NCI-H2227 (cell line): ENCODE results near the gene SYCN.

Source experiments
- DNase-seq: peaks from one replicate; lab custom pipeline; 2025; ENCODE audit not compliant: unreplicated experiment; lab: John Stamatoyannopoulos, UW

SYCN gene

DNA sequence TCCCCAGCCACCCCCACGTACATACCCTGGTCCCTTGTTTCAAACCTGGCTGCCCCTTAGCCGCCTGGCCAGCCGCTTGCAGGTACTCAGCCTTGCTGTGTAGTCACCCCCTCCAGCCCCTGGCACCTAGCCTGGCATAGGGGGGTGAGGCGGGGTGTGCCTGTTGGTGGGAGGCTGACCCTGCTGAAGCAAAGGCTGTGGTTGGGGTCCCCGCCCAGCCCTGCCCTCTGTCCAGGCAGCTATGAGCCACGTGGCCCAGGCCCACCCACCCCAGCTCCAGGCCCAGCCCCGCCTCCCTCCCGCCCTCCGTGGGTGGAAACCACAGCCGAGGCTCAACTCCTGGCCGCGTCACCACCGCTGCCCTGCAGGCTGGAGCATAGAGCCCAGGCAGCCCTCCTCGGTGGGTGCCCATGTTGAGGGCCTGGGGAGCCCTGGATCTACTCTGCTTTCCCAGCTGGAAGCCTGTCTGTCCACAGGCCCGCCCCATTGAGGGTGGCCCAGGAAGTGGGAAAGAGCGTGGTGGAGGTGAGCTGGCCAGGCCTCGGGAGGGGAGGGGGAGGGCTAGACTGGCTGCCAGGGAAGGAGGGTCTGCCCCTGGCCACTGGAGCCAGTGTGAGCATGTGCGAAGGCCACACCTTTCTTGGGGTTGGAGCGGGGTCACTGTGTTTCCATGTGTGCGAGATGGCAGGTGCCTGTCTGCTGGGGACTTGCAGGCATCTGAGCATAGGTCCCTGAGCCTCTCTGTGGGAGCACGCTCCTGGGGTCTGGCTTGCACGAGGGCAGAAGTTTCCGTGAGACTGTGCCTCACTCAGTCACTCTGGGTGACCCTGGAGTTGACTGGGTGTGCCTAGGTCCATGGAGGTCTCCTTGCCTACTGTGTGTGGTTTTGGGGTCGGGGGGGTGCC lies 47.5 kb downstream of the SYCN start:
- DNase-seq = peak; percentile 57

DNA sequence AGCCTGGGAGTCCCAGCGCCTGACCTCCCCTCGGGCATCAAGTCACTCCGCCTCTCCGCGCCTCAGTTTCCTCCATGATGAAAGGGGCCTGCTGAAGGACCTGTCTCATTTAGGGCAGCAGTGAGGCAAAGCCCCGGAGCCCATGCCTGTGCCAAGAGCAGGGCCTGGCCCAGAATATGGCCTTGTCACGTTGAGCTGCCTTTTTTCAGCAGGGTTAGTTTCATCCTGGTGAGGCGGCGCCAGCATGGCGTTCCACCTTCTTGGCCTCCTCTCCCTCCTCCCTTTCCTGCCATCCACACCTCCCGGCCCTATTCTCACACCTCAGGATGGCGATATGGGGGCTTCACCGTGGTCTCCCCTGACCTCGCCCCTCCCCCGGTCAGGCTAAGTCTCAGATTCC lies 48.3 kb downstream of the SYCN start:
- DNase-seq = no peak

DNA sequence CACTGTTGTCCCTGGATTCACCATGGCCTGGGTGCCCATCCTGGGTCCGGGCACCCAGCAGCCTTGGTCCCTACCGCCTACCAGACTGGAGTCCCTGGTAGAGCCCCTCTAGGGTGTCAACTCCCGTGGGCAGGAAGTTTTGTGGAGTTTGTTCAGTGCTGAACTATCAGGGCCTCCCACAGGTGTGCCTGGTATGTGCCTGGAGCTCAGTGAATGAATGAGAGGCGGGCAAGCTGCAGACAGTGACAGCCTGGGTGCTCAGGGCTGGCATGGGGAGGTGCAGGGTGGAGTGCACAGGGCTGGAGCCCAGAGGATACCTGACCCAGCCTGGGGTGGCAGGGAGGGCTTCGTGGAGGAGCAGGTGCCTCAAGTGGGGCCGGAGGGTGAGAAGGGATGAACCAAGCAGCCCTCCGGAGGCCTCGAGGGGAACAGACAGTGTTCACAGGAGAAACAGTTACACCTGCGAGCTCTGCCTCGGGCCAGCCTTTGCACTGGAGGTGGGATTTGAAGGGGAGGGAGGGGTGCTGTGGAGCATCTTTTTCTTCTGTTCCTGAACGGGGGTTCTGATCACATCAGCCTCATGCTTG lies 48.9 kb downstream of the SYCN start:
- DNase-seq = no peak

DNA sequence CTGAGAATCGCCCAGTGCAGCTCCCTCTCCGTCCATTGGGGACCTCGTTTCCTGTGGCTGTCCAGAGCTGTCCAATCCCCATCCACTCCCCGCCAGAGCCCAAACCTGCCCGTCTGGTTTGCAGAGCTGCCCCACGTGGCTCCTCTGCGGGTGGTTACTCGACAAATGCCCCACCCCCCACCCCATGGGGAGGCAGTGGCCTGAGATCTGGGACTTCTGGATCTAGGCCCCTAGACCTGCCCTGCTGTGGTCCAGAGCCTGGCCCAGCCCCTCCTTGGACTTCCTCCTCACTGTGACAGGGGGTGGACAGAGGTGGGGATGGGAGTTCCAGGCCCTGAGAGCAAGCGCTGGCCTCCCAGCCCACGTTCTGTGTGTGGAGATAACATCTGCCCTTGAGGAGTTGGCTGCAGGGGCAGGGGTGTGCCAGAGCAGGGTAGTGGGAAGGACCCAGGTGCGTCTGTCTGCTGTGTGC lies 49.4 kb downstream of the SYCN start:
- DNase-seq = no peak

DNA sequence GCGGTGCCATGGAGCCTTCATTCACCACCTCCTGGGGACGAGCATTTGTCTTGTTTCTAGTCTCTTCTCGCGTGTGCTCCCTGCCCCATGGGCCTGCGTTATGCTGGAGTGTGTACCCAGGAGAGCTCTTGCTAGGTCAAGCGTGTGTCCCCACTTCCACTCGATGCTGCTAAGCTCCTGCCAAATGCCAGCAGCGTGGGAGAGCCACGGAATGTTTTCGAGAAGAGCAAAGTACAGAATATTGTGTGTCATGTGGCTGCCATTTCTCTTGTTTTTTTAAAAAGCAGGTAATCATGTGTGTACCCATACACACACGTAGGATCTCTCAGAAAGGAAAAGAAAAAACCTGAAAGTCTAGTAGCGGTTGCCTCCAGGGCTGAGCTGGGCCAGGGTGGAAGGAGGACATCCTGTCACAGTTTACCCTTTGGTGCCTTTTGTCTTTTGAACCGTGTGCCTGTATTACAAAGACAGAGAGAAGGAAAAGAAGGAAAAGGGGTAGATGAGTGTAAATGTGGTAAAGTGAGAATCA lies 49.9 kb downstream of the SYCN start:
- no peak for DNase-seq
